K562 (cell line): ENCODE data around the gene WDR45. TPM values are rescaled to one million over a fixed set of nuclear protein-coding genes. Genes with fewer than 3 reads are reported as not detected.

ENCODE experiments used
- ESRRB ChIP-seq: fragments of 250-450 bp; sonication (Bioruptor Pico); IDR thresholded peaks from 2 replicates; pipeline ENCODE4 v1.5.0; 2020; ENCODE audit warnings: mild to moderate bottlenecking, moderate library complexity, borderline replicate concordance
- HDAC3 ChIP-seq: fragments of 450-650 bp; IDR thresholded peaks from 2 replicates; pipeline ENCODE4 v1.6.1; 2018; ENCODE audit warnings: borderline replicate concordance, mild to moderate bottlenecking, moderate library complexity; ENCODE audit not compliant: partially characterized antibody
- JUND ChIP-seq, 2 experiments: IDR thresholded peaks; 2 replicates in 1 of 2; 3 replicates in 1 of 2; pipeline ENCODE4 v1.6.1; 2011; ENCODE audit warnings: borderline replicate concordance in 2 of 2, low read depth in 2 of 2, low read length in 2 of 2, improper control_type of control experiment in 1 of 2, missing biosample characterization in 1 of 2, missing genetic modification characterization in 1 of 2, missing genetic modification reagents in 1 of 2
- PTBP1 ChIP-seq: fragments of 200-400 bp; formaldehyde crosslinking; IDR thresholded peaks from 2 replicates; pipeline ENCODE4 v1.6.1; 2017; ENCODE audit warnings: low read depth, low read length
- RB1 ChIP-seq: fragments of 450-650 bp; IDR thresholded peaks from 2 replicates; pipeline ENCODE4 v1.6.1; 2017; ENCODE audit warnings: low read depth, mild to moderate bottlenecking
- ZNF217 ChIP-seq: sonication (generic); formaldehyde crosslinking; IDR thresholded peaks from 2 replicates; pipeline ENCODE4 v1.8.0; 2022; ENCODE audit warnings: mild to moderate bottlenecking, missing genetic modification reagents
- ZNF41 ChIP-seq: fragments of 250-450 bp; sonication (Bioruptor Pico); conservative IDR thresholded peaks from 2 replicates; pipeline ENCODE4 v1.4.0; 2020; ENCODE audit warnings: mild to moderate bottlenecking
- ZNF584 ChIP-seq: fragments of 200-800 bp; sonication (Bioruptor generic); IDR thresholded peaks from 2 replicates; pipeline ENCODE4 v1.6.1; 2016; ENCODE audit warnings: low read depth, mild to moderate bottlenecking, missing genetic modification characterization, missing compliant biosample characterization
- ZNF785 ChIP-seq: fragments of 250-450 bp; sonication (Bioruptor Pico); IDR thresholded peaks from 2 replicates; pipeline ENCODE4 v1.4.0; 2020; ENCODE audit warnings: mild to moderate bottlenecking
- ZSCAN29 ChIP-seq: fragments of 450-650 bp; IDR thresholded peaks from 2 replicates; pipeline ENCODE4 v1.6.1; 2017
- polyA plus RNA-seq, 8 experiments: library from polyadenylated mRNA; depleted of rRNA in 4 of 8; stranded (reverse) in 5 of 8; unstranded in 3 of 8; fragments of >200 nt; fragmentation: Nextera tagmentation in 2 of 8; fragmentation: Illumina TruSeq in 1 of 8; extraction: Ambion mirVana in 2 of 8; extraction: Trizol in 1 of 8; gene quantifications; 2 replicates each; pipeline versions ENCODE4 v1.2.1 to v1.2.3, GENCODE V29; 2011 to 2014; ENCODE audit warnings: inconsistent platforms in 1 of 8, missing spikeins in 1 of 8
- total RNA-seq, 7 experiments: library from RNA; depleted of rRNA in 6 of 7; stranded (reverse); fragments of >200 nt in 6 of 7; fragmentation: Illumina TruSeq in 2 of 7; extraction: Trizol in 2 of 7; gene quantifications; 2 replicates each; pipeline versions ENCODE4 v1.2.1 to v1.2.3, GENCODE V29; 2011 to 2021; ENCODE audit warnings: low replicate concordance in 1 of 7
- TF ChIP-seq, protein P1 (sequence below): IDR thresholded peaks from 2 replicates; pipeline ENCODE4 v1.6.1; 2014; ENCODE audit warnings: antibody characterized with exemption
- TF ChIP-seq, protein P2 (sequence below): fragments of 450-650 bp; formaldehyde crosslinking; IDR thresholded peaks from 2 replicates; pipeline ENCODE4 v1.4.0; 2020; ENCODE audit warnings: mild to moderate bottlenecking, moderate library complexity
- TF ChIP-seq, protein P3 (sequence below): IDR thresholded peaks from 3 replicates; pipeline ENCODE4 v1.6.1; 2011; ENCODE audit warnings: borderline replicate concordance, mild to moderate bottlenecking, moderate library complexity; ENCODE audit not compliant: insufficient read length; ENCODE audit errors: extremely low read depth
- TF ChIP-seq, protein P4 (sequence below): fragments of 450-650 bp; IDR thresholded peaks from 2 replicates; pipeline ENCODE4 v1.6.1; 2017; ENCODE audit warnings: mild to moderate bottlenecking, moderate library complexity
- TF ChIP-seq, protein P5 (sequence below): fragments of 450-650 bp; IDR thresholded peaks from 2 replicates; pipeline ENCODE4 v1.6.1; 2016; ENCODE audit warnings: borderline replicate concordance

The WDR45 gene
- total and polyA plus RNA-seq, 9 of the 15 experiments (the other 6 are each of a cell fraction or from before 2014, with no cell fraction given): 19.4 to 136 (median 59.7) TPM

DNA sequence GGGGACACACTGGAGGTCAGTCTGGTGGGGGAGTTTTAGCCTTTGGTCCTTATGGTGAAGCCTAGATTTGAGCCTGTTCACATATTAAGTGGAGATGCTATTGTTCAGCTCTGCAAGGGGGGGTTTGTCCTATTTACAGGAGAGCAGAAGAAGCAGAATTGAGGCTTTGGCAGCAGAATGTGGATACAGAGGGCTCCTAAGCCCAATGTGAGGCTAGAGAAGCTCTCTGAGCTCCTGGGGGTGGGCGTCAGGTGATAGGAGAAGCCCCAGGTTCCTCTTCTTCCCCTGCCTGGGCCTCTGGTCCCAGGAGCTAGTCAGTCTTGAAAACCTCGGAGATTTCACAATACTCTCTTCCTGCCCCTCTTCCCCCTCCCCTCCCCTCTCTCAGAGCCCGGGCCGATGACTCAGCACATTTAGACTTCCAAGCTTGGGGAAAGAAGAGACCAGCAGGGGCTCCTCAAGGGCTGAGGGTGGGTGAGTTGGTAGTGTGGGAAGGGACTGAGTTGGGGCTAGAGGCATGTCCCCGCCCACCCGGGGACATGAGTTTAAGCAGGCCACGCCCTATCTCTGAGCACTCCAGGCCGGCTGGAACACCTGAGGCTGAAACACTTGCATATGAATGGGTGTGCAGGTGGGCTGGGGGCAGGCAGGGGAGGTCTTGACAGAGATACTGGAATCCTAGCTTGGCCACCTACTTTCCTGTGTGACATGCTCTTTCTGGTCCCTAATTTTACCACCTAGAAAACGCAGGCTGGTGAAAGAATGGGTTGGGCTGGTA lies 39.9 kb downstream of the WDR45 start (continued):
- TF ChIP-seq, protein P1, sequence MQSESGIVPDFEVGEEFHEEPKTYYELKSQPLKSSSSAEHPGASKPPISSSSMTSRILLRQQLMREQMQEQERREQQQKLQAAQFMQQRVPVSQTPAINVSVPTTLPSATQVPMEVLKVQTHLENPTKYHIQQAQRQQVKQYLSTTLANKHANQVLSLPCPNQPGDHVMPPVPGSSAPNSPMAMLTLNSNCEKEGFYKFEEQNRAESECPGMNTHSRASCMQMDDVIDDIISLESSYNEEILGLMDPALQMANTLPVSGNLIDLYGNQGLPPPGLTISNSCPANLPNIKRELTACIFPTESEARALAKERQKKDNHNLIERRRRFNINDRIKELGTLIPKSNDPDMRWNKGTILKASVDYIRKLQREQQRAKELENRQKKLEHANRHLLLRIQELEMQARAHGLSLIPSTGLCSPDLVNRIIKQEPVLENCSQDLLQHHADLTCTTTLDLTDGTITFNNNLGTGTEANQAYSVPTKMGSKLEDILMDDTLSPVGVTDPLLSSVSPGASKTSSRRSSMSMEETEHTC: no peak
- TF ChIP-seq ZNF785 (CRISPR knock-in tag) (no peak), ZNF41 (no peak), RB1 (no peak), PTBP1 (no peak), HDAC3 (peak; percentile 32), JUND (IDR thresholded peaks at IDR 0.05; ENCODE audit: borderline replicate concordance, low read depth, low read length) (peak; percentile 85), JUND (tag; IDR thresholded peaks at IDR 0.05; ENCODE audit: borderline replicate concordance, low read depth, low read length) (peak; percentile 28; the same call in 1 of the 3 replicates), ZNF217 (CRISPR knock-in tag) (no peak), ESRRB (CRISPR knock-in tag) (no peak), ZNF584 (no peak), ZSCAN29 (no peak)
- TF ChIP-seq, protein P2, sequence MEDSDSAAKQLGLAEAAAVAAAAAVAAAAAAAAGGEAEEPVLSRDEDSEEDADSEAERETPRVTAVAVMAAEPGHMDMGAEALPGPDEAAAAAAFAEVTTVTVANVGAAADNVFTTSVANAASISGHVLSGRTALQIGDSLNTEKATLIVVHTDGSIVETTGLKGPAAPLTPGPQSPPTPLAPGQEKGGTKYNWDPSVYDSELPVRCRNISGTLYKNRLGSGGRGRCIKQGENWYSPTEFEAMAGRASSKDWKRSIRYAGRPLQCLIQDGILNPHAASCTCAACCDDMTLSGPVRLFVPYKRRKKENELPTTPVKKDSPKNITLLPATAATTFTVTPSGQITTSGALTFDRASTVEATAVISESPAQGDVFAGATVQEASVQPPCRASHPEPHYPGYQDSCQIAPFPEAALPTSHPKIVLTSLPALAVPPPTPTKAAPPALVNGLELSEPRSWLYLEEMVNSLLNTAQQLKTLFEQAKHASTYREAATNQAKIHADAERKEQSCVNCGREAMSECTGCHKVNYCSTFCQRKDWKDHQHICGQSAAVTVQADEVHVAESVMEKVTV: no peak
- TF ChIP-seq, protein P3, sequence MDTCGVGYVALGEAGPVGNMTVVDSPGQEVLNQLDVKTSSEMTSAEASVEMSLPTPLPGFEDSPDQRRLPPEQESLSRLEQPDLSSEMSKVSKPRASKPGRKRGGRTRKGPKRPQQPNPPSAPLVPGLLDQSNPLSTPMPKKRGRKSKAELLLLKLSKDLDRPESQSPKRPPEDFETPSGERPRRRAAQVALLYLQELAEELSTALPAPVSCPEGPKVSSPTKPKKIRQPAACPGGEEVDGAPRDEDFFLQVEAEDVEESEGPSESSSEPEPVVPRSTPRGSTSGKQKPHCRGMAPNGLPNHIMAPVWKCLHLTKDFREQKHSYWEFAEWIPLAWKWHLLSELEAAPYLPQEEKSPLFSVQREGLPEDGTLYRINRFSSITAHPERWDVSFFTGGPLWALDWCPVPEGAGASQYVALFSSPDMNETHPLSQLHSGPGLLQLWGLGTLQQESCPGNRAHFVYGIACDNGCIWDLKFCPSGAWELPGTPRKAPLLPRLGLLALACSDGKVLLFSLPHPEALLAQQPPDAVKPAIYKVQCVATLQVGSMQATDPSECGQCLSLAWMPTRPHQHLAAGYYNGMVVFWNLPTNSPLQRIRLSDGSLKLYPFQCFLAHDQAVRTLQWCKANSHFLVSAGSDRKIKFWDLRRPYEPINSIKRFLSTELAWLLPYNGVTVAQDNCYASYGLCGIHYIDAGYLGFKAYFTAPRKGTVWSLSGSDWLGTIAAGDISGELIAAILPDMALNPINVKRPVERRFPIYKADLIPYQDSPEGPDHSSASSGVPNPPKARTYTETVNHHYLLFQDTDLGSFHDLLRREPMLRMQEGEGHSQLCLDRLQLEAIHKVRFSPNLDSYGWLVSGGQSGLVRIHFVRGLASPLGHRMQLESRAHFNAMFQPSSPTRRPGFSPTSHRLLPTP: no peak
- TF ChIP-seq, protein P4, sequence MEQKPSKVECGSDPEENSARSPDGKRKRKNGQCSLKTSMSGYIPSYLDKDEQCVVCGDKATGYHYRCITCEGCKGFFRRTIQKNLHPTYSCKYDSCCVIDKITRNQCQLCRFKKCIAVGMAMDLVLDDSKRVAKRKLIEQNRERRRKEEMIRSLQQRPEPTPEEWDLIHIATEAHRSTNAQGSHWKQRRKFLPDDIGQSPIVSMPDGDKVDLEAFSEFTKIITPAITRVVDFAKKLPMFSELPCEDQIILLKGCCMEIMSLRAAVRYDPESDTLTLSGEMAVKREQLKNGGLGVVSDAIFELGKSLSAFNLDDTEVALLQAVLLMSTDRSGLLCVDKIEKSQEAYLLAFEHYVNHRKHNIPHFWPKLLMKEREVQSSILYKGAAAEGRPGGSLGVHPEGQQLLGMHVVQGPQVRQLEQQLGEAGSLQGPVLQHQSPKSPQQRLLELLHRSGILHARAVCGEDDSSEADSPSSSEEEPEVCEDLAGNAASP: no peak
- TF ChIP-seq, protein P5, sequence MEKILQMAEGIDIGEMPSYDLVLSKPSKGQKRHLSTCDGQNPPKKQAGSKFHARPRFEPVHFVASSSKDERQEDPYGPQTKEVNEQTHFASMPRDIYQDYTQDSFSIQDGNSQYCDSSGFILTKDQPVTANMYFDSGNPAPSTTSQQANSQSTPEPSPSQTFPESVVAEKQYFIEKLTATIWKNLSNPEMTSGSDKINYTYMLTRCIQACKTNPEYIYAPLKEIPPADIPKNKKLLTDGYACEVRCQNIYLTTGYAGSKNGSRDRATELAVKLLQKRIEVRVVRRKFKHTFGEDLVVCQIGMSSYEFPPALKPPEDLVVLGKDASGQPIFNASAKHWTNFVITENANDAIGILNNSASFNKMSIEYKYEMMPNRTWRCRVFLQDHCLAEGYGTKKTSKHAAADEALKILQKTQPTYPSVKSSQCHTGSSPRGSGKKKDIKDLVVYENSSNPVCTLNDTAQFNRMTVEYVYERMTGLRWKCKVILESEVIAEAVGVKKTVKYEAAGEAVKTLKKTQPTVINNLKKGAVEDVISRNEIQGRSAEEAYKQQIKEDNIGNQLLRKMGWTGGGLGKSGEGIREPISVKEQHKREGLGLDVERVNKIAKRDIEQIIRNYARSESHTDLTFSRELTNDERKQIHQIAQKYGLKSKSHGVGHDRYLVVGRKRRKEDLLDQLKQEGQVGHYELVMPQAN: no peak
